Aorta (tissue), 5 donors: ENCODE measurements around the gene HP1BP3. TPM values are rescaled to one million over a fixed set of nuclear protein-coding genes. Genes with fewer than 3 reads are reported as not detected.

Source experiments
- ATAC-seq: fragments of 200-7000 bp; cut with Tn5 transposase; one replicate; pipeline ENCODE4 v1.9.1; 2022; ENCODE audit warnings: moderate library complexity; ENCODE audit not compliant: low FRiP score
- DNase-seq, 2 donors: peaks; one replicate each; pipeline ENCODE4 v3.0.0-alpha.2; 2020
- H3K27ac ChIP-seq, 2 donors: one replicate each; pipeline ENCODE4 v1.5.1; 2013; ENCODE audit warnings: low read length in 2 of 2, mild to moderate bottlenecking in 2 of 2, moderate library complexity in 2 of 2, control low read depth in 1 of 2, inconsistent platforms in 1 of 2, low read depth in 1 of 2
- H3K27me3 ChIP-seq, 2 donors: one replicate each; pipeline ENCODE4 v1.6.1; 2013; ENCODE audit warnings: control low read depth in 1 of 2, low read length in 1 of 2, mild to moderate bottlenecking in 1 of 2, moderate library complexity in 1 of 2; ENCODE audit not compliant: insufficient read depth in 2 of 2, control insufficient read depth in 1 of 2
- H3K36me3 ChIP-seq, 2 donors: one replicate each; pipeline ENCODE4 v1.6.1; 2013; ENCODE audit warnings: control low read depth in 1 of 2, low read length in 1 of 2, mild to moderate bottlenecking in 1 of 2; ENCODE audit not compliant: insufficient read depth in 2 of 2, control insufficient read depth in 1 of 2
- H3K4me1 ChIP-seq, 2 donors: one replicate each; pipeline ENCODE4 v1.6.1; 2013; ENCODE audit warnings: low read length in 2 of 2, control low read depth in 1 of 2, mild to moderate bottlenecking in 1 of 2, moderate library complexity in 1 of 2; ENCODE audit not compliant: insufficient read depth in 2 of 2, control insufficient read depth in 1 of 2
- H3K4me3 ChIP-seq, 2 donors: one replicate each; pipeline ENCODE4 v1.5.1; 2013; ENCODE audit warnings: low read length in 2 of 2, control low read depth in 1 of 2, mild to moderate bottlenecking in 1 of 2
- H3K9me3 ChIP-seq: one replicate; pipeline ENCODE4 v1.6.1; 2013; ENCODE audit warnings: mild to moderate bottlenecking, low read length; ENCODE audit not compliant: control insufficient read depth
- WGBS, 2 donors: extraction: QIAGEN DNeasy Blood & Tissue Kit; methylation state at CpG; one replicate each; pipeline ENCODE4 v1.1.7; 2013; 5-methylcytosine and 5-hydroxymethylcytosine counted together
- intact Hi-C, 2 donors: fragments of 100-400 bp; cut with DNase I; formaldehyde crosslinking; loops; one replicate each; pipeline versions ENCODE4 v1.14.2 to v1.15.0; 2022
- polyA plus RNA-seq, 2 donors: library from polyadenylated mRNA; stranded (reverse); fragments of 200-250 nt; gene quantifications; one replicate each; pipeline ENCODE4 v1.2.3, GENCODE V29; 2013
- total RNA-seq, 2 donors: library from RNA; stranded (reverse); fragmentation: NEBNext Ultra II Directional; extraction: Animal tissue kit (Norgen Biotek cat#: 25700); gene quantifications; one replicate each; pipeline ENCODE4 v1.2.1, GENCODE V29; 2021
- donor health status: healthy with polysubstance abuse.
- donor health status: Bipolar disorder and iron deficiency.
- donor health status: DM: no; HTN: no; CAD: no.
- donor health status: DM: no; HTN: no; CAD: no.
- donor health status: DM: yes; HTN: yes; CAD: no.

Gene HP1BP3
- total and polyA plus RNA-seq, 4 donors, result 54.0 to 247 (median 179) TPM

GRCh38 chr1:20732071-20732587, 55.0 kb downstream of the HP1BP3 start:
- Histone ChIP-seq H3K4me3 (peak overlapping the region; percentile 28 to 54), H3K36me3 (no peaks in the 10 kb centered on the region), H3K27ac (no peak overlapping the region), H3K9me3 (no peaks in the 10 kb centered on the region), H3K27me3 (no peaks in the 10 kb centered on the region), H3K4me1 (no peaks in the 10 kb centered on the region)
- intact Hi-C loops, result loop anchor here in 1 of 2 donors (5.0 kb wide), 1 partner anchor 55 kb away; the partner anchor contains the start of gene HP1BP3
- peak in 1 of 2 donors; percentile 88 for DNase-seq
- peak; percentile 65 for ATAC-seq
- WGBS, 2 donors, result 1% methylated on average over 50 to 55 of the region's 55 CpGs

- Histone ChIP-seq H3K4me1 (no peaks in the 10 kb centered on the region), H3K4me3 (peak overlapping the region; percentile 28 to 54), H3K27me3 (no peaks in the 10 kb centered on the region), H3K9me3 (no peaks in the 10 kb centered on the region), H3K36me3 (no peaks in the 10 kb centered on the region), H3K27ac (no peak overlapping the region)
- DNase-seq (peak in 1 of 2 donors; percentile 73), ATAC-seq (no peak)
- 14 to 21% methylated on average over 39 to 62 of the region's 62 CpGs for WGBS, 2 donors
- intact Hi-C loops, result loop anchor here in 1 of 2 donors (5.0 kb wide), 1 partner anchor 56 kb away; the partner anchor contains the start of gene HP1BP3
Observed at GRCh38 chr1:20731057-20731991, 55.8 kb downstream of the HP1BP3 start.

- 57 to 65% methylated on average over 4 of the region's 4 CpGs for WGBS, 2 donors
- no peaks in the 10 kb centered on the region for H3K9me3 ChIP-seq
- H3K4me3 ChIP-seq, result no peak overlapping the region
- ATAC-seq (no peak), DNase-seq (peak in 1 of 2 donors; percentile 64)
- no peaks in the 10 kb centered on the region for H3K4me1 ChIP-seq
- H3K27ac ChIP-seq, result no peak overlapping the region
- no peaks in the 10 kb centered on the region for H3K36me3 ChIP-seq
- H3K27me3 ChIP-seq, result no peaks in the 10 kb centered on the region
- intact Hi-C loops, result loop anchor here in 1 of 2 donors (5.0 kb wide), 1 partner anchor 57 kb away; the partner anchor contains the start of gene HP1BP3
Observed at GRCh38 chr1:20730690-20731056, 56.4 kb downstream of the HP1BP3 start.

- WGBS, 2 donors, result 10 to 16% methylated on average over 18 to 19 of the region's 19 CpGs
- ATAC-seq (no peak), DNase-seq (peak in 1 of 2 donors; percentile 67)
- Histone ChIP-seq H3K27me3 (no peaks in the 10 kb centered on the region), H3K4me1 (no peaks in the 10 kb centered on the region), H3K27ac (no peak overlapping the region), H3K36me3 (no peaks in the 10 kb centered on the region), H3K9me3 (no peaks in the 10 kb centered on the region), H3K4me3 (no peak overlapping the region)
- intact Hi-C loops, result loop anchor here in 1 of 2 donors (5.0 kb wide), 1 partner anchor 57 kb away; the partner anchor contains the start of gene HP1BP3
Observed at GRCh38 chr1:20729990-20730689, 57.0 kb downstream of the HP1BP3 start.

DNA sequence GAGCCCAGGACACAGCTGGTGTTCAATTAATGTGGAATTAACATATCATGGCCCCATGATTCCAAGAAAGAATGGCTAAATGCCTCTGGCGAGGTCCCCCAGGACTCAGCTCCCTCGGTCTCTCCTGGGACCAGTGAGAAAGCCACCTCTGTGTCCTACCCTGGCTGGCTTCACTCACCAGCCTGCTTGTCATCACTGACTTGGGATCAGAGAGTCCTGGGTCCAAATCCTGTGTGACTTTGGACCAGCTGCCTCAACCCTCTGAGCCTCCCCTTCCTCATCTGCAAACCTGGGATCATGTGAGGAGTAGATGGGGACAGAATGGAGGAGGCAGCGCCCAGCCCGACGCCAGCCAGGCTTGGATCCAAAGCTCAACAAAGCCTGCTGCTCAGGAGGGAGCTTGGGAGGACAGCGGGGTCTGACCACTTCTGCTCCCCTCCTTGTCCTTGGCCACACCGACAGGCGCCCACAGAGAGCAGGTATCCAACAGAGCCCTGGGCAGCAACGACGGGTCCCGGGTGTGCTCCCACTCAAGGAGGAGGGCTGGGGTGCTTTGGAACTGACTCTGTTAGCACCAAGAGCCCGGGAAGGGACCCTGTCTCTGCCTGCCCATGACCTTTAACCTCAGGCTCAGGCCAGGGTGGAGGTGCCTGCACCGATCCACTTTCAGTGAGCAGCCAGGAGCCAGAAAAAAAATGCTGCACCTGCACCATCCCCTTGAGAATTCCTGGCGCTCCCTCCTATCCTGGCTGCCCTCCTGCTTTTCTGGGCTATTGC, 57.8 kb downstream of the HP1BP3 start:
- Histone ChIP-seq H3K4me3 (no peak overlapping the region), H3K4me1 (no peaks in the 10 kb centered on the region), H3K9me3 (no peaks in the 10 kb centered on the region), H3K27me3 (no peaks in the 10 kb centered on the region), H3K27ac (no peak overlapping the region), H3K36me3 (no peaks in the 10 kb centered on the region)
- intact Hi-C loops, result no loop called here
- 41 to 43% methylated on average over 13 to 14 of the region's 14 CpGs for WGBS, 2 donors
- ATAC-seq (no peak), DNase-seq (peak in 1 of 2 donors; percentile 75)

GRCh38 chr1:20728371-20729154, 58.5 kb downstream of the HP1BP3 start:
- Histone ChIP-seq H3K27me3 (no peaks in the 10 kb centered on the region), H3K4me1 (no peaks in the 10 kb centered on the region), H3K9me3 (no peaks in the 10 kb centered on the region), H3K27ac (no peak overlapping the region), H3K36me3 (no peaks in the 10 kb centered on the region), H3K4me3 (no peak overlapping the region)
- intact Hi-C loops, result no loop called here
- WGBS, 2 donors, result 68 to 70% methylated on average over 9 of the region's 9 CpGs
- ATAC-seq (no peak), DNase-seq (peak in 1 of 2 donors; percentile 40)

GRCh38 chr1:20727746-20728316, 59.3 kb downstream of the HP1BP3 start:
- H3K27me3 ChIP-seq, result no peaks in the 10 kb centered on the region
- no peak overlapping the region for H3K4me3 ChIP-seq
- DNase-seq (peak in 1 of 2 donors; percentile 74), ATAC-seq (no peak)
- no peaks in the 10 kb centered on the region for H3K36me3 ChIP-seq
- intact Hi-C loops, result no loop called here
- H3K4me1 ChIP-seq, result no peaks in the 10 kb centered on the region
- 42 to 44% methylated on average over 13 of the region's 13 CpGs for WGBS, 2 donors
- no peak overlapping the region for H3K27ac ChIP-seq
- H3K9me3 ChIP-seq, result no peaks in the 10 kb centered on the region
